CD14-positive monocyte (primary cell): ENCODE data around the gene PRR33. TPM values are rescaled to one million over a fixed set of nuclear protein-coding genes. Genes with fewer than 3 reads are reported as not detected.
A peak's percentile ranks its signal among the peaks of the same experiment; 100 is the strongest.

Experiments
- DNase-seq, 3 donors: peaks; one replicate each; pipeline ENCODE4 v3.0.0-alpha.2; 2011 to 2022
- H2AFZ ChIP-seq: 2 replicates; pipeline ENCODE4 v1.6.0; 2012; ENCODE audit warnings: mild to moderate bottlenecking, low read depth, low read length, inconsistent platforms; ENCODE audit not compliant: insufficient read depth, poor library complexity, severe bottlenecking
- H3K27ac ChIP-seq, 2 donors: 1 replicate in 1 of 2; 2 replicates in 1 of 2; pipeline ENCODE4 v1.5.1; 2012 to 2013; ENCODE audit warnings: low read length in 2 of 2, control low read depth in 1 of 2, inconsistent platforms in 1 of 2, low read depth in 1 of 2, mild to moderate bottlenecking in 1 of 2
- H3K27me3 ChIP-seq, 2 donors: one replicate each; pipeline versions ENCODE4 v1.6.0 to v1.6.1; 2011 to 2013; ENCODE audit warnings: low read length in 2 of 2; ENCODE audit not compliant: control insufficient read depth in 2 of 2, insufficient read depth in 2 of 2
- H3K36me3 ChIP-seq, 2 donors: replicated peaks in 1 of 2; 1 replicate in 1 of 2; 2 replicates in 1 of 2; pipeline versions ENCODE4 v1.5.1 to v1.6.1; 2012 to 2013; ENCODE audit warnings: low read length in 2 of 2, control low read depth in 1 of 2, inconsistent platforms in 1 of 2, mild to moderate bottlenecking in 1 of 2; ENCODE audit not compliant: insufficient read depth in 2 of 2, control insufficient read depth in 1 of 2
- H3K4me1 ChIP-seq, 2 donors: 1 replicate in 1 of 2; 2 replicates in 1 of 2; pipeline versions ENCODE4 v1.5.1 to v1.6.1; 2012 to 2013; ENCODE audit warnings: low read length in 2 of 2, control low read depth in 1 of 2, inconsistent platforms in 1 of 2, mild to moderate bottlenecking in 1 of 2, moderate library complexity in 1 of 2; ENCODE audit not compliant: insufficient read depth in 2 of 2, control insufficient read depth in 1 of 2
- H3K4me2 ChIP-seq: replicated peaks from 2 replicates; pipeline ENCODE3; 2012; ENCODE audit warnings: low read length, moderate library complexity, mild to moderate bottlenecking; ENCODE audit not compliant: poor library complexity, severe bottlenecking; ENCODE audit errors: extremely low read depth
- H3K4me3 ChIP-seq, 3 experiments: fragments of 200-600 bp in 1 of 3; sonication (generic) in 1 of 3; replicated peaks in 1 of 3; 1 replicate in 2 of 3; 2 replicates in 1 of 3; pipeline ENCODE4 v1.5.1; 2011 to 2013; ENCODE audit warnings: low read length in 3 of 3, mild to moderate bottlenecking in 3 of 3, control low read depth in 2 of 3, low read depth in 2 of 3, inconsistent platforms in 1 of 3, moderate library complexity in 1 of 3
- H3K79me2 ChIP-seq: 2 replicates; pipeline ENCODE4 v1.6.0; 2012; ENCODE audit warnings: mild to moderate bottlenecking, control low read depth, inconsistent platforms, low read length, moderate library complexity; ENCODE audit not compliant: insufficient read depth
- H3K9ac ChIP-seq: 2 replicates; pipeline ENCODE4 v1.6.0; 2017; ENCODE audit warnings: low read length, mild to moderate bottlenecking; ENCODE audit not compliant: insufficient read depth, poor library complexity, severe bottlenecking
- H3K9me3 ChIP-seq, 2 donors: replicated peaks in 1 of 2; 1 replicate in 1 of 2; 2 replicates in 1 of 2; pipeline versions ENCODE4 v1.5.1 to v1.6.1; 2012 to 2013; ENCODE audit warnings: low read length in 2 of 2, control low read depth in 1 of 2; ENCODE audit not compliant: control insufficient read depth in 1 of 2, insufficient read depth in 1 of 2
- H4K20me1 ChIP-seq: 2 replicates; pipeline ENCODE4 v1.6.0; 2012; ENCODE audit warnings: mild to moderate bottlenecking, low read length, control low read depth, moderate library complexity; ENCODE audit not compliant: insufficient read depth
- H3K27ac Mint-ChIP-seq, 7 donors: one replicate each; pipeline ENCODE4 v1.8.0; 2020; ENCODE audit warnings: mild to moderate bottlenecking in 7 of 7, mixed read lengths in 7 of 7, moderate library complexity in 6 of 7, inconsistent platforms in 2 of 7
- H3K27me3 Mint-ChIP-seq, 3 donors: one replicate each; pipeline ENCODE4 v1.8.0; 2021 to 2022; ENCODE audit warnings: low read depth in 3 of 3, mild to moderate bottlenecking in 3 of 3, mixed read lengths in 3 of 3, moderate library complexity in 3 of 3, inconsistent platforms in 1 of 3
- H3K36me3 Mint-ChIP-seq, 2 donors: one replicate each; pipeline ENCODE4 v1.8.0; 2020; ENCODE audit warnings: mixed read lengths in 2 of 2, inconsistent platforms in 1 of 2, mild to moderate bottlenecking in 1 of 2
- H3K4me1 Mint-ChIP-seq: one replicate; pipeline ENCODE4 v1.8.0; 2020; ENCODE audit warnings: mild to moderate bottlenecking, mixed read lengths
- H3K4me3 Mint-ChIP-seq, 2 donors: one replicate each; pipeline ENCODE4 v1.8.0; 2020; ENCODE audit warnings: mild to moderate bottlenecking in 2 of 2, mixed read lengths in 2 of 2, moderate library complexity in 1 of 2
- H3K9me3 Mint-ChIP-seq, 7 donors: one replicate each; pipeline ENCODE4 v1.8.0; 2020 to 2022; ENCODE audit warnings: mixed read lengths in 7 of 7, mild to moderate bottlenecking in 6 of 7, moderate library complexity in 6 of 7, inconsistent platforms in 2 of 7
- WGBS: methylation state at CpG from one replicate; pipeline ENCODE4 v1.1.5; 2013; ENCODE audit warnings: missing lambda C conversion rate; ENCODE audit not compliant: insufficient coverage; 5-methylcytosine and 5-hydroxymethylcytosine counted together
- intact Hi-C, 2 donors: fragments of 100-400 bp; cut with micrococcal nuclease; formaldehyde crosslinking; loops; one replicate each; pipeline versions ENCODE4 v1.15.0 to v1.15.1; 2023
- polyA plus RNA-seq, 3 donors: library from polyadenylated mRNA; depleted of rRNA in 1 of 3; unstranded in 2 of 3; stranded (reverse) in 1 of 3; fragments of 300-500 nt in 2 of 3; fragments of >200 nt in 1 of 3; fragmentation: Illumina TruSeq in 2 of 3; gene quantifications; 1 replicate in 2 of 3; 2 replicates in 1 of 3; pipeline ENCODE4 v1.2.3, GENCODE V29; 2012 to 2021
- TF ChIP-seq, protein P1 (sequence below): fragments of 200-600 bp; IDR thresholded peaks from one replicate; pipeline ENCODE4 v1.8.0; 2022; ENCODE audit warnings: antibody characterized with exemption, mild to moderate bottlenecking

PRR33 gene
- polyA plus RNA-seq, 3 donors: not detected

DNA sequence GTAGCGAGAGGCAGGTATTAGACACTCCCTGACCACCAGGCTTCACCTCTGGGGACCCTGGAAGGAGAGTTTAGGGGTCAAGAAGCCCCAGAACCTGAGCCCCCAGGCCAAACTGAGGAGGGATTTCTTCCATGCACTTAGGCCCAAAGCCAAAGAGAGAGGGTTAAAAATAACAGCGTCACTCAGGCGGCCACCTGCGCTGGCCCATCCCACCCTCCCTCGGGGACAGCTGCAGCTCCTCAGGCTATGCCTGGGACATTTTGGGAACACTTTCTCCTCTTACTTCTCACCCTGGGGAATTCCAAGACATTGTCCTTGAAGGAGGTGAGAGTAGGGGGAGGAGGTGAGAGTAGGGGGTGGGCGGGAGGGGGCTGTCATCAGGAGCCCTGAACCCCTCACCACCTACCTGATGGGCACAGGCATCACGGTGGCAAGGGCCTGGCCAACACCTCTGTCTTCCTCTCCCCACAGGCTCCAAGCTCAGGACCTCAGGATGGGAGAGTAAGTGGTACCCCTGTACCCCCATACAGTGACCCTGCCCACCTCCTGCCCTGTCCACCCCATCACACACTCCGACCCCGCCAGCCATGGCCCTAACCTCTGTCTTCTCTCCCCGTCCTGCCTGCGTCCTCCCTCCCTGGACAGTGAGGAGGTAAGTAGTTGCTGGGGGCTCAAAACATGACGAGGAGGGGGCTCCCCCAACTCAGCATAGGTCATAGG is 52.3 kb downstream of the PRR33 start:
- H3K9ac ChIP-seq: peak overlapping the region; percentile 78
- no peaks in the 10 kb centered on the region for H3K9me3 ChIP-seq
- no peaks in the 10 kb centered on the region for H4K20me1 ChIP-seq
- TF ChIP-seq, protein P1, sequence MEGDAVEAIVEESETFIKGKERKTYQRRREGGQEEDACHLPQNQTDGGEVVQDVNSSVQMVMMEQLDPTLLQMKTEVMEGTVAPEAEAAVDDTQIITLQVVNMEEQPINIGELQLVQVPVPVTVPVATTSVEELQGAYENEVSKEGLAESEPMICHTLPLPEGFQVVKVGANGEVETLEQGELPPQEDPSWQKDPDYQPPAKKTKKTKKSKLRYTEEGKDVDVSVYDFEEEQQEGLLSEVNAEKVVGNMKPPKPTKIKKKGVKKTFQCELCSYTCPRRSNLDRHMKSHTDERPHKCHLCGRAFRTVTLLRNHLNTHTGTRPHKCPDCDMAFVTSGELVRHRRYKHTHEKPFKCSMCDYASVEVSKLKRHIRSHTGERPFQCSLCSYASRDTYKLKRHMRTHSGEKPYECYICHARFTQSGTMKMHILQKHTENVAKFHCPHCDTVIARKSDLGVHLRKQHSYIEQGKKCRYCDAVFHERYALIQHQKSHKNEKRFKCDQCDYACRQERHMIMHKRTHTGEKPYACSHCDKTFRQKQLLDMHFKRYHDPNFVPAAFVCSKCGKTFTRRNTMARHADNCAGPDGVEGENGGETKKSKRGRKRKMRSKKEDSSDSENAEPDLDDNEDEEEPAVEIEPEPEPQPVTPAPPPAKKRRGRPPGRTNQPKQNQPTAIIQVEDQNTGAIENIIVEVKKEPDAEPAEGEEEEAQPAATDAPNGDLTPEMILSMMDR: no peak
- no peak overlapping the region for H3K4me3 ChIP-seq
- peak overlapping the region; percentile 34 to 35 for H3K4me3 Mint-ChIP-seq
- H3K79me2 ChIP-seq: peaks cover 4% of the 10 kb centered on the region
- H3K36me3 Mint-ChIP-seq: peaks cover 10 to 12% of the 10 kb centered on the region in 2 donors
- H3K9me3 Mint-ChIP-seq: no peaks in the 10 kb centered on the region
- H3K4me2 ChIP-seq: peak overlapping the region; percentile 80
- peaks cover 0 to 13% (median 6%) of the 10 kb centered on the region in 3 donors for H3K27me3 Mint-ChIP-seq
- H3K27ac ChIP-seq: peak overlapping the region; percentile 73 to 94
- intact Hi-C loops: loop anchor here (1.0 to 10.0 kb wide), 4 partner anchors 11 to 313 kb away; partner anchors contain the start of gene TNNT3 (in 1 of the 2)
- no peaks in the 10 kb centered on the region for H3K36me3 ChIP-seq
- 20% methylated on average over 3 of the region's 12 CpGs for WGBS
- no peak for DNase-seq
- H3K4me1 Mint-ChIP-seq: peaks cover 44% of the 10 kb centered on the region
- peaks cover 0 to 3% of the 10 kb centered on the region in 2 donors for H3K27me3 ChIP-seq
- H3K4me1 ChIP-seq: peaks cover 69 to 70% of the 10 kb centered on the region in 2 donors
- peak overlapping the region; percentile 83 to 99 (median 98) for H3K27ac Mint-ChIP-seq
- no peak overlapping the region for H2AFZ ChIP-seq

DNA sequence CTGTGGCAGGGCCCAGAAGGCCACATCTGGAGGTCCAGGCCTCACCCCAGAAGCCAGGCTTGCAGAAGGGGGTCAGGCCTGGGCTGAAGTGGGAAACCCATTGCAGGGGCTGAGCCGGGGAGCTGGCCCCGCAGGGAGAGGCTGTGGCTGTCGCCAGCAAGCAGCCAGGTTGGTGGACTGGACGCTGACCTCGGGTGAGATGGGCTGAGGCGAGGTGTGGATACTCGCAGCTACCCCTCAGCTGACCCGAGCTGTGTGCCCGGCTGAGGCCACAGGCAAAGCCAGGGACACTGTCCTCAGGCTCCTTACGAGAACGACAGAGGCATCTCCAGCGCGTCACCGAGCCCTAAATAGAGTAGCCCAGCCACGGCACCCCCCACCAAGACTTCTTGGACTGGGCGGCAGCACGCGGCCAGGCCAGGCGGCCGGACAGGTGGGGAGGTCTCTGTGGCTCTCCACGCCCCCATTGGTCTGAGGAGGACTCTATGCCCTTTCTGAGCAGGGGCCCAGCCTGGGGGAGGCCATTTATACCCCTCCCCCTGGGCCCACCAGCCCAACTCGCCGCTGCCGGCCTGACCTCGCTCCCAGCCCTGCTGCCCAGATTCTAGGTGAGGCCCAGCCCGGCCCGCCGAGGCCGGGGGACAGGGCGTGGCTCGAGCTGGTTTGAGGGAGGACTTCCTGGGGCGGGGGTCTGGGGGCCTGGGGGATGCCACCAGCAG is 53.1 kb downstream of the PRR33 start, which contains the start of gene TNNI2:
TNNI2 (plus strand) TSS at position 556 of the 719 bp plus-strand sequence. CDS start 716 bp downstream, outside the sequence.
- Mint-ChIP-seq H3K4me3 (peak within 1 kb of the TSS; percentile 34 to 35), H3K36me3 (peaks cover 10 to 12% of the 10 kb centered on the region in 2 donors), H3K27ac (peak within 1 kb of the TSS; percentile 83 to 99 (median 98)), H3K4me1 (peaks cover 36% of the 10 kb centered on the region), H3K27me3 (peaks cover 4 to 21% (median 8%) of the 10 kb centered on the region in 3 donors), H3K9me3 (no peaks in the 10 kb centered on the region)
- TF ChIP-seq, protein P1: no peak
- H3K27ac ChIP-seq: peak within 1 kb of the TSS; percentile 73 to 94
- peaks cover 61 to 62% of the 10 kb centered on the region in 2 donors for H3K4me1 ChIP-seq
- 88% methylated on average over 22 of the region's 32 CpGs for WGBS
- no peaks in the 10 kb centered on the region for H3K36me3 ChIP-seq
- H4K20me1 ChIP-seq: no peaks in the 10 kb centered on the region
- no peak within 1 kb of the TSS for H3K4me3 ChIP-seq
- H3K79me2 ChIP-seq: peaks cover 4% of the 10 kb centered on the region
- intact Hi-C loops: loop anchor here (1.0 to 10.0 kb wide), 4 partner anchors 12 to 314 kb away; partner anchors contain the start of gene TNNT3 (in 1 of the 2)
- H3K27me3 ChIP-seq: peaks cover 0 to 6% of the 10 kb centered on the region in 2 donors
- no peaks in the 10 kb centered on the region for H3K9me3 ChIP-seq
- DNase-seq: no peak
- peak within 1 kb of the TSS; percentile 80 for H3K4me2 ChIP-seq
- peak within 1 kb of the TSS; percentile 78 for H3K9ac ChIP-seq
- H2AFZ ChIP-seq: no peak within 1 kb of the TSS
